Posterior cingulate gyrus (tissue), 11 donors: Measurements from ENCODE around the gene OR6C3.
"Not testable (repeated sequence)": the region's sequence is repeated elsewhere in the genome, so short reads cannot be mapped to it uniquely, and the experiment has no call there.

Experiments used
- DNase-seq, 10 donors: peaks; one replicate each; pipeline versions ENCODE4 v3.0.0 to v3.0.0-alpha.2; 2020 to 2021; ENCODE audit warnings: mixed read lengths in 3 of 10
- intact Hi-C: fragments of 100-400 bp; cut with DNase I; formaldehyde crosslinking; loops from one replicate; pipeline ENCODE4 v1.15.1; 2023

The OR6C3 gene

DNA sequence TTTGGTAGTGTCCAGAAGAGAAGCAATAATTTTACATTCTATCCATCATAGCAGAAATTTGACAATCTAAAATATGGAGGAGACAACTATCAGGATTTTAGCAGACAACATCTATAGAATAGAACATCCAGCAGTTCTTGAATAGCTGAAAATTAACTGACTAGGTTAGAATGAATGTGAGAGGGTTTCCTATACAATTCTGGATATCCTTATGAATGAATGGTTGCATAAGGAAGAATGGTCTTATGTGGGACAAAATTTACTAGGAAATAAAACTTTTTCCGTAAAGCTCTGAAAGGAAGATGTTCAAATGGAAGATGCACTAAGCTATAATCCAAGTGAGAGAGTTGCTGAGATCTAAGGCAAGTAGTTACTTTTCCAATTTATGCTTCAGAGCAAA, at the start of gene OR6C3:
Gene OR6C3 (plus strand): TSS at position 301 of the 400 bp plus-strand sequence. CDS start 955 bp downstream, outside the sequence.
- intact Hi-C loops, result no loop called here
- DNase-seq, result no peak

DNA sequence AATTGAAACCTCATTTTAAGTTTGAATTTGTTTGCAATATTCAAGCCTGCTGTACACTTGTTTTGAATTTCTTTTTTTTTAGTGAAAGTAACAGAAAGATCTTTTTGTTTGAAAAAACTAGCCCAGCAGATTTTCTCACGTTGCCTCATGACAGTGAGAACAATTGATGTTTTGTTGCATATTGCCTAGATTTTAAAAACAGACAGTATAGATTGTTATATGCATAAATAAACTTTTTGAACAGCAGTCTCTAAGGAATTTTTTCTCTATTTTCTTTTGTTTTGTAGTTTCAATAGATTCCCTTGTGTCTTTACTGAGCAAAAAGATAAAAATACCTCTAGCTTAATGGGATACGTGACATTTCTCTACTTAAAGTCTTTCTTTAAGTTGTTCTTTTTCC, 49.6 kb upstream of the OR6C3 start:
- DNase-seq, result no peak
- intact Hi-C loops, result no loop called here

DNA sequence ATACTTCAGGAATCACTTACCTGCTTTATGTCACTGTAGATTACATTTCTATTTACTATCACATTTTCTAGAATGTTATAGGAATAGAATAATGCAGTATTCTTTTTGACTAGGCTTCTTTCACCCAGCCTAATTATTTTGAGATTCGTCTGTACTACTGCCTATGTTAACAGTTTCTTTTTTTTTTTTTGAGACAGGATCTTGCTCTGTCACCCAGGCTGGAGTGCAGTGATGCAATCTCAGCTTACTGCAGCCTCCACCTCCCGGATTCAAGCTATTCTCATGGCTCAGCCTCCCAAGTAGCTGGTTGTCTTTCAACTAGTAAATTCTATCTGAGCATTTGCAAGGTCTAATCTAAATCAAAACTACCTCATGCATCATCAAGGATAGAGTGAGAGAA, 40.5 kb upstream of the OR6C3 start:
- DNase-seq, result no peak
- intact Hi-C loops, result no loop called here

DNA sequence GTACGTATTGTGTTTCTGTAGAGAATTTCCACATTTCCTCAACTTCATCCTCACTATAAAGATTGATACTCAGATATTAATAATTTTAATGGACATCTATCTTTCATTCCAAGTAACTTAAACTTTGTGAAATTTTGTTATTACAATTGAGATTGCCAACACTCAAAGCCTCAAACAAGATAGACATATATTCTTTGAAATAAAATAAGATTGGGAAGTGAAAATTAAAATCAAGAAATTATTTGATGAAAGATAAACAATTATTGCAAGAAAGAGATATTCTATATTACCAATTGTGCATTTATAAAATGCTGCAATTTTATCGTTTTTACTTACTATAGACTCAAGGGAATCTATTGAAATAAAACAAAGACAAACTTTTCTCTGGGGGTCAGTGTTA, 34.1 kb upstream of the OR6C3 start, which contains the start of gene OR6C6:
Gene OR6C6 (minus strand): TSS at position 101 of the 400 bp plus-strand sequence. CDS start 1,337 bp downstream, outside the sequence.
- intact Hi-C loops, result no loop called here
- no peak for DNase-seq

DNA sequence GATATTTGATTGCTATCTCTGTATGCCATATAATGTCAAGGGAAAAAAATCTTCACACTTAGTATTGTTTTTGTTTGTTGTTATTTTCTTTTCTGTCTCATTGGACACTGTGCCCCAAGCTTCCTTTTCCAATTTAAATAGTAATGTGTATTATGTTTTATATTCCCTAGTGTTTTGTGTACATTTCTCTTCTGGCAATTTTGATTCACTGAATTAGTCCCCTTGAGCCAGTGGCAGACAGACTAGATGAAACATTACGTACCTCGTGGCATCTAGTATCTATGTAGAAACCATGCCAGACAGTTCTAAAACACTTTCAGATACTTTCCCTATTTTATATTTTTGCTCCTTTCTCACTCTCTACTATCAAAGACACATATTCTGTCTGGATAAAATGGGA, 16.5 kb upstream of the OR6C3 start, which contains the start of gene OR6C1:
Gene OR6C1 (plus strand): TSS at position 301 of the 400 bp plus-strand sequence. CDS start 6,257 bp downstream, outside the sequence.
- DNase-seq, result no peak
- intact Hi-C loops, result no loop called here

DNA sequence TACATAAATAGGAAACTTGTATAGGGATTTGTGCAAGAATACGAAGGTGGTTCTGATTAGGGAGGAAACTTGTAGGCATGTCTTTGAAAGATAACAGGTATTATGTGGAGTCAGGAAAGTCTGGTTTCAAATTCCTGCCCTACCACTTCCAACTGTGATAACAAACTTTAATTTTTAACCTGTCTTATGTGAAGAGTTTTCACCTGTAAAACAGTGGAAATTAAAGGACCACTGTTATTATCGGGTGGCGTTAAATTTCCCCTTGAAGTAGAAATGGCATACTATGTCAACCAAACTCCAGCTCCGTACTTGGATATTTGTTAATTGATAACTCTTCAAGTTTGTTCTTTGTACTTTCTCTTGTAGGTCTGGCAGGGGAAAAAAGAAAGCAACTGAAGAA, 10.3 kb upstream of the OR6C3 start:
- DNase-seq, result no peak
- intact Hi-C loops, result no loop called here

DNA sequence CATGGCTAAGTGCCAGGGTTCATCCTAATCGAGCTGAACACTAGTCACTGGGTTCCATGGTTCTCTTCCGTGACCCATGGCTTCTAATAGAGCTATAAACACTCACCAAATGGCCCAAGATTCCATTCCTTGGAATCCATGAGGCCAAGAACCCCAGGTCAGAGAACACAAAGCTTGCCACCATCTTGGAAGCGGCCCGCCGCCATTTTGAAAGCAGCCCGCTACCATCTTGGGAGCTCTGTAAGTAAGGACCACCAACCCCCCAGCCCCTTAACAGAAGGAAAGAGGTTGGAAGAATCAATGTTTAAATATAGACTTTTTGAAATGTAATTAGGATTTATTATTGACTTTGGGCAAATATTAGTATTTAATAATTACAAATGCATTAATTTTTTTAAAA, 4.7 kb upstream of the OR6C3 start:
- peak in 1 of 10 donors; percentile 70 for DNase-seq
- intact Hi-C loops, result not testable (repeated sequence)

DNA sequence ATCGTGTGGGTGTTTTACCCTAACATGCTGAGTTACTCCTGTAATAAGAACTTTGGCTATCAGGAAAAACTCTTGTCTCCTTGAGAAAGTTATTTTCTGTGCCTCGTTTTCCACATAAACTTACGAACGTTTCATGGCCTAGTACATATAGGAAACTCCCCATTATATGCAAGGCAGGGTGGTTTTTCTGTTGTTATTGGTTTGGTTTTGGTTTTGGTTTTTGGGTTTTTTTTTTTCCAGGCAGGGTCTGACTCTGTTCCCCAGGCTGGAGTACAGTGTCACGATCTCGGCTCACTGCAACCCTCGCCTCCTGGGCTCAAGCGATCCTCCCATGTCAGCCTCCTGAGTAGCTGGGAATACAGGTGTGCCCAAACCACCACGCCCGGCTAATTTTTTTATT, 5.5 kb downstream of the OR6C3 start:
- intact Hi-C loops, result no loop called here
- DNase-seq, result peak in 1 of 10 donors; percentile 57

DNA sequence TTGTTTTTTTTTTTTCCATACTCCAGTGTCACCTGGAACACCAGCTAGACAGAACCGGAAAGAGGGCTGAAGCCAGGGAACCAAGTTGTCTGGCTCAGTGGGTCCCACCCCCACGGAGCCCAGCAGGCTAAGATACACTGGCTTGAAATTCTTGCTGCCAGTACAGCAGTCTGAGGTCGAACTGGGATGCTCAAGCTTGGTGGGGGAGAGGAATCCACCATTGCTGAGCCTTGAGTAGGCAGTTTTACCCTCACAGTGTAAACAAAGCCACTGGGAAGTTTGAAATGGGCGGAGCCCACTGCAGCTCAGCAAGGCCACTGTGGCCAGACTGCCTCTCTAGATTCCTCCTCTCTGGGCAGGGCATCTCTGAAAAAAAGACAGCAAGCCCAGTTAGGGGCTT, 24.8 kb downstream of the OR6C3 start:
- intact Hi-C loops, DNase-seq: not testable (repeated sequence)

DNA sequence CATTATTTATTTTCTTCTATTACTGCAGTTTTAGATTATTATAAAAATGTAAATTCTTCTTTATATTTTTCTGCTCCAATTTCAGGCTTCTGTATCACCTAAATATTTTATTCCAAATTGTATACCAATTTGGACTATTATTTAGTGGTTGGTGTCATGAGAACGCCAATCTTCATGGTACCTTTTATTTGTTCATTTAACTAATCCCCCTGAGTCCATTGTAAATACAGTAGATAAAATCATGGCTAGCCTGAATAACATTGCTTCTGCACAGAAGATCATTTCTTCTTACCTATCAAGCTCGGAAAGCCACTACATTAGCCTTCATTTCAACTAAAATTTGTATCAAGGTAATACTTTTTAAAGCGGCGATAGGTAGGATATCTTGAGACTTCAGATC, 32.1 kb downstream of the OR6C3 start, which contains the start of gene OR6C75:
Gene OR6C75 (plus strand): TSS at position 301 of the 400 bp plus-strand sequence. CDS start 2,136 bp downstream, outside the sequence.
- DNase-seq, result no peak
- intact Hi-C loops, result no loop called here

DNA sequence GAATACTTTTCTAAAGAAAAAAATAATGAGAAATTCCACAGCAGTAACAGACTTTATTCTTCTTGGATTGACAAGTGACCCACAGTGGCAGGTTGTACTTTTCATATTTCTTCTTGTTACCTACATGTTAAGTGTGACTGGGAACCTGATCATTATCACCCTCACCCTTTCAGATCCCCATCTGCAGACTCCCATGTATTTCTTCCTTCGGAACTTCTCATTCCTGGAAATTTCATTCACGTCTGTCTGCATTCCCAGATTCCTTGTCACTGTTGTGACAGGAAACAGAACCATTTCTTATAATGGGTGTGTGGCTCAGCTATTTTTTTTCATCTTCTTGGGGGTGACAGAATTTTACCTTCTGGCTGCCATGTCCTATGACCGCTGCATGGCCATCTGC, 34.5 kb downstream of the OR6C3 start:
- DNase-seq, result no peak
- intact Hi-C loops, result no loop called here

DNA sequence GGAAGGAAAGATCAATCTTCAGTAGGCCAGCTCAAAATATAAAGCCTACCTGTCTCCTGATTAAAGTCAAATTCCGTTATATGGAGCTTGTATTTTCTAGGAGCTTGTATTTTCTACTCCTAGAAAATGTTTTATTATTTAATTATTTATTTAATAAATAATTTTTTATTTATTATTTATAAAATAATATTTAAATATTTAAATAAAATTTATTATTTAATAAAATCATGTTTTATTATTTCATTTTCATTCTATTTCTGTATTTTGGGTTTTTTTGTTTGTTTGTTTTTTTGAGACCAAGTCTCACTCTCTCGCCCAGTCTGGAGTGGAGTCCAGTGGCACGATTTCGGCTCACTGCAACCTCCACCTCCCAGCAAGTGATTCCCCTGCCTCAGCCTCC, 42.0 kb downstream of the OR6C3 start:
- DNase-seq, result no peak
- intact Hi-C loops, result no loop called here
